PC-3 (cell line): ENCODE data around the gene CPZ. TPM values are rescaled to one million over a fixed set of nuclear protein-coding genes. Genes with fewer than 3 reads are reported as not detected.

ENCODE experiments used
- ATAC-seq: fragments of 200-7000 bp; cut with Tn5 transposase; 2 replicates; pipeline ENCODE4 v1.9.1; 2020; ENCODE audit warnings: mild to moderate bottlenecking, moderate library complexity
- BruUV-seq: library from RNA; stranded (reverse); fragments of 400-500 nt; replicated peaks from 2 replicates; lab custom pipeline; 2021; lab: Mats Ljungman, UMichigan
- CTCF ChIA-PET: fragments of 300-600 bp; sonication (Branson Sonifier 250); formaldehyde crosslinking; loops from one replicate; lab custom pipeline; 2022; ENCODE audit warnings: antibody characterized with exemption; lab: Charles Lee
- POLR2A ChIA-PET: fragments of 300-600 bp; sonication (Branson Sonifier 250); formaldehyde crosslinking; loops from one replicate; lab custom pipeline; 2022; ENCODE audit warnings: antibody characterized with exemption; ENCODE audit not compliant: unreplicated experiment; lab: Charles Lee
- DNase-seq: peaks from one replicate; pipeline ENCODE4 v3.0.0-alpha.2; 2015
- H2AFZ ChIP-seq: fragments of 300-600 bp; sonication (generic); 2 replicates; pipeline ENCODE4 v1.6.0; 2016; ENCODE audit warnings: antibody characterized with exemption, low read length
- H3F3A ChIP-seq: fragments of 300-600 bp; sonication (generic); one replicate; pipeline ENCODE4 v1.6.0; 2017; ENCODE audit warnings: antibody characterized with exemption, low read length, control low read depth, mild to moderate bottlenecking; ENCODE audit not compliant: unreplicated experiment
- H3K27ac ChIP-seq: fragments of 300-600 bp; sonication (generic); 2 replicates; pipeline ENCODE4 v1.5.1; 2016; ENCODE audit warnings: mild to moderate bottlenecking, low read length
- H3K27me3 ChIP-seq: fragments of 300-600 bp; sonication (generic); 2 replicates; pipeline ENCODE4 v1.6.1; 2016; ENCODE audit warnings: low read length, mixed read lengths
- H3K36me3 ChIP-seq: fragments of 300-600 bp; sonication (generic); 2 replicates; pipeline ENCODE4 v1.6.1; 2016; ENCODE audit warnings: low read depth, mixed run types, low read length, mixed read lengths
- H3K4me1 ChIP-seq: fragments of 300-600 bp; sonication (generic); 2 replicates; pipeline ENCODE4 v1.5.1; 2016; ENCODE audit warnings: low read length; ENCODE audit not compliant: insufficient read depth
- H3K4me2 ChIP-seq: fragments of 300-600 bp; sonication (generic); 2 replicates; pipeline ENCODE4 v1.6.0; 2016; ENCODE audit warnings: low read length
- H3K4me3 ChIP-seq: fragments of 300-600 bp; sonication (generic); 2 replicates; pipeline ENCODE4 v1.5.1; 2016; ENCODE audit warnings: mild to moderate bottlenecking, low read length, mixed read lengths
- H3K79me2 ChIP-seq: fragments of 300-600 bp; sonication (generic); 2 replicates; pipeline ENCODE4 v1.6.1; 2017; ENCODE audit warnings: low read length, mixed read lengths
- H3K9ac ChIP-seq: fragments of 300-600 bp; sonication (generic); 2 replicates; pipeline ENCODE4 v1.6.0; 2016; ENCODE audit warnings: mild to moderate bottlenecking, low read length
- H3K9me2 ChIP-seq: fragments of 300-600 bp; sonication (generic); replicated peaks from 2 replicates; pipeline ENCODE4 v1.6.1; 2016; ENCODE audit warnings: mixed run types, low read length, mixed read lengths
- H3K9me3 ChIP-seq: fragments of 300-600 bp; sonication (generic); 2 replicates; pipeline ENCODE4 v1.6.1; 2016; ENCODE audit warnings: low read length, mixed read lengths
- H4K20me1 ChIP-seq: fragments of 300-600 bp; sonication (generic); 2 replicates; pipeline ENCODE4 v1.6.1; 2016; ENCODE audit warnings: low read length, mixed read lengths
- CTCF ChIP-seq: fragments of 300-600 bp; sonication (generic); conservative IDR thresholded peaks from 2 replicates; pipeline ENCODE4 v1.5.1; 2017; ENCODE audit warnings: antibody characterized with exemption, low read depth, mild to moderate bottlenecking, low read length
- EZH2 ChIP-seq: fragments of 300-600 bp; sonication (generic); IDR thresholded peaks from one replicate; pipeline ENCODE4 v1.6.1; 2017; ENCODE audit warnings: antibody characterized with exemption, mild to moderate bottlenecking, low read length; ENCODE audit not compliant: unreplicated experiment
- EZH2phosphoT487 ChIP-seq: fragments of 300-600 bp; sonication (generic); IDR thresholded peaks from 2 replicates; pipeline ENCODE4 v1.6.1; 2018; ENCODE audit warnings: mild to moderate bottlenecking, antibody characterized with exemption, low read length, borderline replicate concordance
- intact Hi-C: fragments of 100-400 bp; cut with micrococcal nuclease; formaldehyde crosslinking; loops from 2 replicates; pipeline ENCODE4 v1.9.0; 2023
- total RNA-seq: library from RNA; depleted of rRNA; stranded (reverse); fragments of >200 nt; gene quantifications from 2 replicates; pipeline ENCODE4 v1.2.3, GENCODE V29; 2014

The CPZ gene
- total RNA-seq, 1 experiment from 2014 or later, result 27.9 TPM

GRCh38 chr4:8637456-8637984 lies 45.0 kb downstream of the CPZ start:
- no peaks in the 10 kb centered on the region for H3K9me3 ChIP-seq
- no peaks in the 10 kb centered on the region for H3K4me1 ChIP-seq
- H3K36me3 ChIP-seq, result no peaks in the 10 kb centered on the region
- H4K20me1 ChIP-seq, result no peaks in the 10 kb centered on the region
- CTCF ChIA-PET, result no interaction called here
- no peaks in the 10 kb centered on the region for H3K9me2 ChIP-seq
- H3K9ac ChIP-seq, result no peak overlapping the region
- no peak overlapping the region for H3K4me2 ChIP-seq
- intact Hi-C loops, result no loop called here
- no peak overlapping the region for H3K4me3 ChIP-seq
- ATAC-seq (no peak), DNase-seq (no peak)
- POLR2A ChIA-PET, result no interaction called here
- no TSS peak for BruUV-seq
- H2AFZ ChIP-seq, result no peak overlapping the region
- TF ChIP-seq CTCF (no peak), EZH2 (no peak), EZH2phosphoT487 (no peak)
- no peaks in the 10 kb centered on the region for H3K79me2 ChIP-seq
- no peak overlapping the region for H3K27ac ChIP-seq
- H3K27me3 ChIP-seq, result 0 out of 2 replicates have a peak, but pooled peaks cover 8% of the 10 kb centered on the region
- H3F3A ChIP-seq, result no peaks in the 10 kb centered on the region

- no peak overlapping the region for H3K27ac ChIP-seq
- no peaks in the 10 kb centered on the region for H4K20me1 ChIP-seq
- POLR2A ChIA-PET, result no interaction called here
- CTCF ChIA-PET, result no interaction called here
- no peak overlapping the region for H3K9ac ChIP-seq
- H2AFZ ChIP-seq, result no peak overlapping the region
- DNase-seq, result no peak
- intact Hi-C loops, result no loop called here
- 0 out of 2 replicates have a peak, but pooled peaks cover 8% of the 10 kb centered on the region for H3K27me3 ChIP-seq
- no peak for ATAC-seq
- H3K4me1 ChIP-seq, result no peaks in the 10 kb centered on the region
- no peak overlapping the region for H3K4me2 ChIP-seq
- TF ChIP-seq EZH2phosphoT487, result no peak
- no peaks in the 10 kb centered on the region for H3K36me3 ChIP-seq
- H3K4me3 ChIP-seq, result no peak overlapping the region
- H3K9me3 ChIP-seq, result no peaks in the 10 kb centered on the region
- no peaks in the 10 kb centered on the region for H3K9me2 ChIP-seq
- H3K79me2 ChIP-seq, result no peaks in the 10 kb centered on the region
- no TSS peak for BruUV-seq
- H3F3A ChIP-seq, result no peaks in the 10 kb centered on the region
Measured at GRCh38 chr4:8639021-8639420, 46.5 kb downstream of the CPZ start.

GRCh38 chr4:8639777-8640720 lies 47.5 kb downstream of the CPZ start:
- TF ChIP-seq CTCF (no peak), EZH2phosphoT487 (no peak)
- Histone ChIP-seq H3K27me3 (0 out of 2 replicates have a peak, but pooled peaks cover 8% of the 10 kb centered on the region), H3K79me2 (no peaks in the 10 kb centered on the region), H2AFZ (no peak overlapping the region), H3K9me3 (no peaks in the 10 kb centered on the region), H3K36me3 (no peaks in the 10 kb centered on the region), H3K27ac (no peak overlapping the region), H3K4me1 (no peaks in the 10 kb centered on the region), H3K9ac (no peak overlapping the region), H3K4me3 (no peak overlapping the region), H4K20me1 (no peaks in the 10 kb centered on the region), H3F3A (no peaks in the 10 kb centered on the region), H3K4me2 (no peak overlapping the region), H3K9me2 (no peaks in the 10 kb centered on the region)
- no peak for ATAC-seq
- POLR2A ChIA-PET, result no interaction called here
- BruUV-seq, result no TSS peak
- DNase-seq, result no peak
- CTCF ChIA-PET, result no interaction called here
- intact Hi-C loops, result no loop called here
